HG03060 (cell line): ENCODE data around the gene MBLAC1.
"Not testable (repeated sequence)": the region's sequence is repeated elsewhere in the genome, so short reads cannot be mapped to it uniquely, and the experiment has no call there.

ENCODE experiments used
- ATAC-seq: cut with Tn5 transposase; IDR thresholded peaks from one replicate; pipeline ENCODE4 v1.9.1; 2021; ENCODE audit warnings: low read depth, moderate number of reproducible peaks; ENCODE audit not compliant: unreplicated experiment

Gene MBLAC1

DNA sequence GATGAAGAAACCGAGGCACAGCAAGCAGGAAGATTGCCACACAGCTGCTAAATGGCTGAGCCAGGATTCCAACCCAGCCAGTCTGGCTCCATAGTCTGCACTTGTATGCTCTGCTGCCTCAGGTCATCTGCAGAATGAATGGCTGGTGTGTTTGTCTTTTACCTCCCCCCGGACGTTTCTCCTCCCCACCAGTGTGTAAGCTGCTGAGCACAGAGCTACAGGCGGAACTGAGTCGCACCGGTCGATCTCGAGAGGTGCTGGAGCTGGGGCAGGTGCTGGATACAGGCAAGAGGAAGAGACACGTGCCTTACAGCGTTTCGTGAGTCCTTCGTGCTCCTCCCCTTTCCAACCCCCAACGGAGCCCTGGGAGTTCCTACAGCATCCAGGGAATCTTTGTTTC, 4.7 kb upstream of the MBLAC1 start:
- no peak for ATAC-seq

GRCh38 chr7:100122568-100122967, 4.2 kb upstream of the MBLAC1 start:
- no peak for ATAC-seq

GRCh38 chr7:100124301-100125230, 2.2 kb upstream of the MBLAC1 start:
- ATAC-seq, result no peak

DNA sequence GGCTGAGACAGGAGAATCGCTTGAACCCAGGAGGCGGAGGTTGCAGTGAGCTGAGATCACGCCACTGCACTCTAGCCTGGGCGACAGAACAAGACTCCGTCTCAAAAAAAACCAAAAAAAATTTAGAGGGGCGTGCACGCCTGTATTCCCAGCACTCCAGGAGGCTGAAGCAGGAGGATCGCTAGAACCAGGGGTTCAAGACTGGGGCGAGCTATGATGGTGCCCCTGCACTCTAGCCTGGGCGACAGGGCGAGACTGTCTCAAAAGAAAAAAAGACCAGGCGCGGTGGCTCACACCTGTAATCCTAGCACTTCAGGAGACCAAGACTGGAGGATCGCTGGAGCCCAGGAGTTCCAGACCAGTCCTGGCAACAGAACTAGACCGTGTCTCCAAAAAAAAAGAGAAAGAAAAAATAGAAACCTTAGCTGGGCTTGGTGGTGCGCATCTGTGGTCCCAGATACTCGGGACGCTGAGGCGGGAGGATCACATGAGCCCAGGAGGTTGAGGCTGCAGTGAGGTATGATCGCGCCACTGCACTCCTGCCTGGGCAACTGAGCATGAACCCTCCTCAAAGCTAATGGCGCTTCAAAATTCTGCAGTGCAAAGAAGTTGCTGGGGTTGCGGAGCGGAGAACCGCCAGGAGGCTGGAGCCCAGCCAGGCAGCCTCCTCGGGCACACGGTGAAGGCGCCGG, 382 bp upstream of the MBLAC1 start:
- ATAC-seq, result no peak

DNA sequence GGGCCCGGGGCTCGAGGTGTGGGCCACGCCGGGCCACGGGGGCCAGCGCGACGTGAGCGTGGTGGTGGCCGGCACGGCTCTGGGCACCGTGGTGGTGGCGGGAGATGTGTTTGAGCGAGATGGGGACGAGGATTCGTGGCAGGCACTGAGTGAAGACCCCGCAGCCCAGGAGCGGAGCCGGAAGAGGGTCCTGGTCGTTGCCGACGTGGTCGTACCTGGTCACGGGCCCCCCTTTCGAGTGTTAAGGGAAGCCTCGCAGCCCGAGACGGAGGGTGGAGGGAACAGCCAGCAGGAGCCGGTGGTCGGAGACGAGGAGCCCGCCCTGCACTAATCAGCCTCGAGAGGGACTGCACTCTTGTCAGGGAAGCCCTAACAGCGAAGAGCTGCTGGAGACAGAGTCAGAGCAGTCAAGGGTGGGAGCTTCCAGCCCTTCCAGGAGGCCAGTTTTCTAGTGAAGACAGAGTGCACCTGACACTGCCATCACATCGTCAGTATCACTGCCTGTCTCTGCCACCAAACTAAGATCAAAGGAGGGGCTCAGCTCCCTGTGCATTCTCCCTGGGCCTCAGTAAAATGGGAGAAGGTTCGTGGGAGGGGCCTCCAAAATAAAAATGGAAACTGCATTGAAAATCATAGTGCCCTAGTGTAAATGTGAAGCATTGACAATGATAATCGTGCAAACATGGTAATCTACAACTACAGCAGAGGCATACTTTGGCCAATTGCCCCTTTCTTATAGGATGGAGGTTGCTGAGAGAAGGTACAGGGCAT, 1.3 kb downstream of the MBLAC1 start:
- ATAC-seq, result no peak

DNA sequence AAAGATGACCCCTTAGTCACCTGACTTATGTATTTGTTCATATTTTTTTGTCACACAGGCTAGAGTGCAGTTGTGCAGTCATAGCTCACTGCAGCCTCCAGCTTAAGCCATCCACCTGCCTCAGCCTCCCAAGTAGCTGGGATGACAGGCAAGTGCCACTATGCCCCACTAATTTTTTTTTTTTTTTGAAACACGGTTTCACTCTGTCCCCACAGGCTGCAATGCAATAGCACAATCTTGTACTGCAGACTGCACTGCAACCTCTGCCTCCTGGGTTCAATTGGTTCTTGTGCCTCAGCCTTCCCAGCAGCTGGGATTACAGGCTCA, 1.8 kb downstream of the MBLAC1 start:
- no peak for ATAC-seq

DNA sequence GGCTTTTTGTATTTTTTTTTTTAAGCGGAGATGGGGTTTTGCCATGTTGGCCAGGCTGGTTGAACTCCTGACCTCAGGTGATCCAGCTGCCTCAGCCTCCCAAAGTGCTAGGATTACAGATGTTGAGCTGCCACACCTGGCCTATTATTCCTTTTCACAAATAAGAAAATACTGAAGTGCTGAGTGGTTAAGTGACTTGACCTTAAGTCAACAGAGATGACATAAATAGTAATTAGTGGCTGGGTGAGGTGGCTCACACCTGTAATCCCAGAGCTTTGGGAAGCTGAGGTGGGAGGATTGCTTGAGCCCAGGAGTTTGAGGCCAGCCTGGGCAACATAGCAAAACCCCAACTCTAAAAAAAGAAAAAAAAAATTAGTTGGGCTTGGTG, 3.4 kb downstream of the MBLAC1 start:
- ATAC-seq, result not testable (repeated sequence)

DNA sequence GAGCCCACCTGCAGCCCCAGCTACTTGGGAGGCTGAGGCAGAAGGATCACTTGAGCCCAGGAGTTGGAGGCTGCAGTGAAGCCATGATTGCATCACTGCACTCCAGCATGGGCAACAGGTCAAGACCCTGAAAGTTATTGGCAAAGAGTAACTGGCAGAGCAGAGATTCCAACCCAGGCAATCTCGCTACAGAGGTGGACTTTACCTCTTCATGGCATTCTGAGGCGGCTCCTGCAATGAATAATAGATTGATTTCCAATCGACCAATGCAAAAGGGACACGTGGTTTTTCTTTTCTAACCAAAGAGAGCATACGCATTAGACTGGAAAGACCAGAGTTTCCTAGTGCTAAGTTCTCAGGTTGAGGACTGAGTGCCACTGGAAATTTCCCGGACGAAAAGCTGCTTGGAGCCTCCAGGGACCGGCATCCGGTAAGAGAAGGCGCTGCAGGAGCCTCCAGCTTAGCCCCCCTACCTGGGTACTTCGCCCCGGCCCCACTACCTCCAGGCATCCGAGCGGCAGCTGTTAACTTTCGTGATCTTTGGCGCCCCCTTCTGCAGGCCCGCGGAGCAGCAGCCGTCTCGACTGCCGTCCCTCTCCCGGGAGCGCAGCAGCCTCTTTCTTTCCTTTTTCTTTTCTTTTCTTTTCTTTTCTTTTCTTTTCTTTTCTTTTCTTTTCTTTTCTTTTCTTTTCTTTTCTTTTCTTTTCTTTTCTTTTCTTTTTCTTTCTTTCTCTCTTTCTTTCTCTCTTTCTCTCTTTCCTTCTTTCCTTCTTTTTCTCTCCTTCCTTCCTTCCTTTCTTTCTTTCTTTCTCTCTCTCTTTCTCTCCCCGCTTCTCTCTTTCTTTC, 4.1 kb downstream of the MBLAC1 start:
- no peak for ATAC-seq

- ATAC-seq, result no peak
Measured at GRCh38 chr7:100132126-100132525, 5.4 kb downstream of the MBLAC1 start.

- ATAC-seq, result no peak
Measured at GRCh38 chr7:100132697-100133151, 6.0 kb downstream of the MBLAC1 start.

DNA sequence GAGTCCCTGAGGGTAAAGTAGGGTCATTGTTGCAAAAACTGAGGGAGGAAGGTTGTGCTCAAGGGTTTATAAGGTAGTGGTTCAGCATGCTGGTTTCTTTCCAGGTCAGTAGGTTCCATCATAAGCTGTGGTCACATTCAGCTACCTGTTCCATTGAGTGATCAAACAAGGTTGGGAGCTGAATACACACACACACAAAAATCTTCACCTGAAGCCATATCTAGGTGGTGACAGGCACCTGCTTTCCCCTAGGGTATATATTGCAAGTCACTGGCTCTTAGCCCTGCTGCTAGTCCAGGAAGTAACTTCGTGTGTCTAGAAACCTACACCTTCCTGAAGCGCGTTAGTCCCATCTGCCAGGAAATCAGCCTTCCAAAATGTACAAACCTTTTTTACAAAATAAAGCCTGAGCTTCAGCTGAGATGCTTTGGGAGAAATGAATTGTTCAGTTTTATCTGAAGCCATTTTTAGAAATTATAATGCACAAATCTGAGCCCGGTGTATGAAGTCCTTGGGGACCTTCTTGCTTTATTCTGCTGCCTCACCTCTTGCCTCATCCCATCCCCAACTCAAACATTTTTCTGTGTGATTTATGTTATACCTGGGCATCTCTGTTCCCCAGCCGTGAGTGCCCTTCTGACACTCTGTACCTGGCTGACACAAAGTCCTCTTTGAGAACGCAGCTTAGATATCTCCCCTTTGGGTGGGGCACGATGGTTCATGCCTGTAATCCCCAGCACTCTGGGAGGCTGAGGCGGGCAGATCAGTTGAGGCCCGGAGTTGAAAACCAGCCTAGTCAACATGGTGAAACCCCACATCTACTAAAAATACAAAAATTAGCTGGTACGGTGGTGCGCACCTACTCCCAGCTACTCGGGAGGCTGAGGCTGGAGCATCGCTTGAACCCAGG, 11.3 kb downstream of the MBLAC1 start:
- ATAC-seq, result no peak

- ATAC-seq, result no peak
Measured at GRCh38 chr7:100141555-100141949, 14.8 kb downstream of the MBLAC1 start.

DNA sequence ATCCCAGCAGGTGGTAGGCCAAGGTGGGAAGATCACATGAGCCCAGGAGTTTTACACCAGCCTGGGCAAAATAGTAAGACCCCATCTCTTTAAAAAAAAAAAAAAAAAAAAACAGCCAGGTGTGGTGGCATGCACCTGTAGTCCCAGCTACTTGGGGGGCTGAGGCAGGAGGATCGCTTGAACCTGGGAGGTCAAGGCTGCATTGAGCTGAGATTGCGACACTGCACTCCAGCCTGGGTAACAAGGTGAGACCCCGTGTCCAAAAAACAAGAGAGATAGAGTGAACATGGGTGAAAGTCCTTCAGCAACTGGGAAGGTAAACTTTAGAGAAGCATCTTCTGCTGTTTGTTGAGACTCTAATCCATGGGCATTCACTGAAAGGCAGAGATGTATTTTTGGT, 15.7 kb downstream of the MBLAC1 start:
- no peak for ATAC-seq

GRCh38 chr7:100146350-100146749, 19.6 kb downstream of the MBLAC1 start:
- not testable (repeated sequence) for ATAC-seq

DNA sequence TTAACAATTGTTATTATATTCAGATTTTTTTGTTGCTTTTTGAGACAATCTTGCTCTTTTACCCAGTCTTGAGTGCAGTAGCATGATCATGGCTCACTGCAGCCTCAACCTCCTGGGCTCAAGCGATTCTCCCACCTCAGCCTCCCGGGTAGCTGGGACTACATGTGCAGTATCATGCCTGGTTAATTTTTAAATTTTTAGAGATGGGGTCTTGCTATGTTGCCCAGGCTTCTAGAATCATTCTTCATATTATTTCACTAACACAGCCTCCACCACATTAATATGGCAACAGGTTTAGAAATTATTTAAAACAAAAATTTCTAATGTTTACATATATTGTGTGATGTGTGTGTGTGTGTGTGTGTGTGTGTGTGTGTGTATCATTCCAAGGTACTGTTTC, 20.5 kb downstream of the MBLAC1 start:
- ATAC-seq, result no peak

DNA sequence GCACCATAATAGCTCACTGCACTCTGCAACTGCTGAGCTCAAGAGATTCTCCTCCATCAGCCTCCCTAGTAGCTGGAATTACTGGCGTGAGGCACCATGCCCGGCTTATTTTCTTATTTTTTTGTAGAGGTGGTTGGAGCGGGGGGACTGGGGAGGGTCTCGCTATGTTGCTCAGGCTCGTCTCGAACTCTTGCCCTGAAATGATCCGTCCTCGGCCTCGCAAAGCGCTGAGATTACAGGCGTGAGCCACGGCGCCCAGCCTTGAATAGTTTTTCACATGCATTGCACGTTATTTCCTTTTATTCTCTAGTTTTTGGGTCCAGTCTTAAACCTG, 21.4 kb downstream of the MBLAC1 start:
- ATAC-seq, result no peak

- peak; percentile 99 for ATAC-seq
Measured at GRCh38 chr7:100148559-100149328, 22.0 kb downstream of the MBLAC1 start, which contains the start of gene LAMTOR4. LAMTOR4 (plus strand) TSS chr7:100148918; CDS start chr7:100148973, 55 bp downstream.

- no peak for ATAC-seq
Measured at GRCh38 chr7:100152404-100152803, 25.6 kb downstream of the MBLAC1 start.
